HCT116 (cell line): Measurements from ENCODE around the gene CLDN3. TPM values are rescaled to one million over a fixed set of nuclear protein-coding genes. Genes with fewer than 3 reads are reported as not detected.

Experiments
- ATAC-seq: fragments of 200-7000 bp; cut with Tn5 transposase; 2 replicates; pipeline ENCODE4 v1.9.1; 2020; ENCODE audit warnings: mild to moderate bottlenecking, moderate library complexity
- BruUV-seq: library from RNA; stranded (reverse); fragments of 400-500 nt; replicated peaks from 2 replicates; lab custom pipeline; 2021; lab: Mats Ljungman, UMichigan
- CTCF ChIA-PET: fragments of 300-600 bp; sonication (Branson Sonifier 250); formaldehyde crosslinking; loops from one replicate; lab custom pipeline; 2021; ENCODE audit warnings: antibody characterized with exemption; lab: Charles Lee
- POLR2A ChIA-PET: fragments of 300-600, 350-600 bp; sonication (Branson Sonifier 250); formaldehyde crosslinking; loops from one replicate; lab custom pipeline; 2021; ENCODE audit warnings: antibody characterized with exemption; lab: Charles Lee
- RAD21 ChIA-PET, 2 experiments: fragments of 300-600 bp; sonication (Branson Sonifier 250); formaldehyde crosslinking; loops; one replicate each; lab custom pipeline; 2023; ENCODE audit warnings: low total read pairs in 2 of 2; ENCODE audit not compliant: uncharacterized antibody in 2 of 2, unreplicated experiment in 2 of 2, low non-redundant PET in 1 of 2; lab: Charles Lee
- DNase-seq: peaks from one replicate; pipeline ENCODE4 v3.0.0-alpha.2; 2010; ENCODE audit warnings: low read depth, low spot score
- H2AFZ ChIP-seq: fragments of 200-600 bp; shearing (Covaris generic), sonication (generic); 2 replicates; pipeline ENCODE4 v1.6.1; 2017; ENCODE audit warnings: low read depth, mixed run types, mixed read lengths, antibody characterized with exemption, low read length; ENCODE audit not compliant: poor library complexity, severe bottlenecking
- H3K27ac ChIP-seq: 2 replicates; pipeline ENCODE4 v1.5.1; 2012; ENCODE audit warnings: low read depth, low read length
- H3K27me3 ChIP-seq: fragments of 200-600 bp; sonication (generic); 2 replicates; pipeline ENCODE4 v1.6.1; 2016; ENCODE audit warnings: mixed run types, low read length, mixed read lengths; ENCODE audit not compliant: insufficient read depth
- H3K36me3 ChIP-seq, 2 experiments: fragments of 200-500 bp in 1 of 2; fragments of 200-600 bp in 1 of 2; sonication (Bioruptor generic) in 1 of 2; sonication (generic) in 1 of 2; 2 replicates each; pipeline versions ENCODE4 v1.5.1 to v1.6.1; 2014 to 2016; ENCODE audit warnings: low read length in 2 of 2, inconsistent platforms in 1 of 2, mixed read lengths in 1 of 2, mixed run types in 1 of 2; ENCODE audit not compliant: insufficient read depth in 2 of 2, control insufficient read depth in 1 of 2
- H3K4me1 ChIP-seq, 2 experiments: fragments of 200-600 bp in 1 of 2; sonication (generic) in 1 of 2; 2 replicates each; pipeline versions ENCODE4 v1.5.1 to v1.6.1; 2012 to 2017; ENCODE audit warnings: low read length in 2 of 2, inconsistent platforms in 1 of 2, mild to moderate bottlenecking in 1 of 2, mixed read lengths in 1 of 2, mixed run types in 1 of 2, moderate library complexity in 1 of 2; ENCODE audit not compliant: insufficient read depth in 2 of 2, control insufficient read depth in 1 of 2
- H3K4me2 ChIP-seq: fragments of 200-600 bp; sonication (generic); 2 replicates; pipeline ENCODE4 v1.6.1; 2017; ENCODE audit warnings: mixed run types, low read length, mixed read lengths
- H3K4me3 ChIP-seq, 2 experiments: fragments of 200-600 bp in 1 of 2; sonication (generic) in 1 of 2; replicated peaks in 1 of 2; 2 replicates each; pipeline ENCODE4 v1.5.1; 2011 to 2016; ENCODE audit warnings: low read length in 2 of 2, control low read depth in 1 of 2, low read depth in 1 of 2, mild to moderate bottlenecking in 1 of 2, mixed read lengths in 1 of 2, mixed run types in 1 of 2
- H3K79me2 ChIP-seq: fragments of 200-600 bp; sonication (generic); 2 replicates; pipeline ENCODE4 v1.6.1; 2017; ENCODE audit warnings: mild to moderate bottlenecking, mixed run types, low read length, moderate library complexity, mixed read lengths; ENCODE audit not compliant: insufficient read depth
- H3K9ac ChIP-seq: fragments of 200-600 bp; sonication (generic); 2 replicates; pipeline ENCODE4 v1.6.1; 2016; ENCODE audit warnings: low read length, mixed read lengths
- H3K9me2 ChIP-seq: fragments of 200-600 bp; sonication (generic), shearing (Covaris generic); 2 replicates; pipeline ENCODE4 v1.6.1; 2017; ENCODE audit warnings: mixed run types, mild to moderate bottlenecking, moderate library complexity; ENCODE audit not compliant: insufficient read depth
- H3K9me3 ChIP-seq, 2 experiments: fragments of 200-500 bp in 1 of 2; fragments of 200-600 bp in 1 of 2; sonication (Bioruptor generic) in 1 of 2; sonication (generic) in 1 of 2; 2 replicates each; pipeline ENCODE4 v1.6.1; 2014 to 2017; ENCODE audit warnings: low read length in 2 of 2, mixed read lengths in 2 of 2, inconsistent platforms in 1 of 2, low read depth in 1 of 2, mild to moderate bottlenecking in 1 of 2, mixed run types in 1 of 2, moderate library complexity in 1 of 2; ENCODE audit not compliant: control insufficient read depth in 1 of 2, insufficient read depth in 1 of 2
- H4K20me1 ChIP-seq: fragments of 200-600 bp; sonication (generic), shearing (Covaris generic); 2 replicates; pipeline ENCODE4 v1.6.1; 2017; ENCODE audit warnings: mixed run types, mild to moderate bottlenecking, moderate library complexity; ENCODE audit not compliant: insufficient read depth
- ATF3 ChIP-seq: IDR thresholded peaks from 2 replicates; pipeline ENCODE4 v1.6.1; 2012
- CBX3 ChIP-seq: IDR thresholded peaks from 2 replicates; pipeline ENCODE4 v1.6.1; 2012; ENCODE audit warnings: low read depth
- CEBPB ChIP-seq: IDR thresholded peaks from 2 replicates; pipeline ENCODE4 v1.6.1; 2012; ENCODE audit warnings: low read depth
- CTCF ChIP-seq, 3 experiments: fragments of 200-600 bp in 1 of 3; sonication (generic) in 1 of 3; IDR thresholded peaks in 2 of 3; conservative IDR thresholded peaks in 1 of 3; 2 replicates each; pipeline ENCODE4 v1.5.1; 2012 to 2017; ENCODE audit warnings: low read depth in 2 of 3, low read length in 2 of 3, antibody characterized with exemption in 1 of 3, borderline replicate concordance in 1 of 3, control low read depth in 1 of 3, mild to moderate bottlenecking in 1 of 3, mixed read lengths in 1 of 3, mixed run types in 1 of 3, moderate library complexity in 1 of 3; ENCODE audit not compliant: insufficient read depth in 1 of 3
- EGR1 ChIP-seq: IDR thresholded peaks from 2 replicates; pipeline ENCODE4 v1.6.1; 2012; ENCODE audit warnings: low read depth
- ELF1 ChIP-seq: IDR thresholded peaks from 2 replicates; pipeline ENCODE4 v1.6.1; 2012; ENCODE audit warnings: low read depth, borderline replicate concordance
- EZH2 ChIP-seq: fragments of 200-600 bp; sonication (generic); IDR thresholded peaks from 2 replicates; pipeline ENCODE4 v1.6.1; 2017; ENCODE audit warnings: antibody characterized with exemption, mixed run types
- EZH2phosphoT487 ChIP-seq: fragments of 200-600 bp; IDR thresholded peaks from 2 replicates; pipeline ENCODE4 v1.6.1; 2018; ENCODE audit warnings: antibody characterized with exemption, borderline replicate concordance
- FOSL1 ChIP-seq: IDR thresholded peaks from 2 replicates; pipeline ENCODE4 v1.6.1; 2012; ENCODE audit warnings: low read depth
- JUND ChIP-seq: IDR thresholded peaks from 2 replicates; pipeline ENCODE4 v1.6.1; 2012
- POLR2AphosphoS5 ChIP-seq: IDR thresholded peaks from 2 replicates; pipeline ENCODE4 v1.6.1; 2011; ENCODE audit warnings: mild to moderate bottlenecking, low read depth, low read length, moderate library complexity
- RAD21 ChIP-seq: IDR thresholded peaks from 2 replicates; pipeline ENCODE4 v1.6.1; 2012; ENCODE audit warnings: low read depth, mild to moderate bottlenecking
- SIN3A ChIP-seq: IDR thresholded peaks from 2 replicates; pipeline ENCODE4 v1.6.1; 2012; ENCODE audit warnings: low read depth
- SP1 ChIP-seq: IDR thresholded peaks from 2 replicates; pipeline ENCODE4 v1.6.1; 2012; ENCODE audit warnings: low read depth
- ZBTB33 ChIP-seq: IDR thresholded peaks from 2 replicates; pipeline ENCODE4 v1.6.1; 2011; ENCODE audit warnings: mild to moderate bottlenecking, low read length, moderate library complexity; ENCODE audit not compliant: insufficient replicate concordance; ENCODE audit errors: extremely low read depth
- ZNF274 ChIP-seq: fragments of 200-500 bp; sonication (Bioruptor generic); IDR thresholded peaks from 2 replicates; pipeline ENCODE4 v1.6.1; 2014; ENCODE audit warnings: mild to moderate bottlenecking, low read depth, low read length, inconsistent platforms
- intact Hi-C: fragments of 100-400 bp; cut with micrococcal nuclease; formaldehyde crosslinking; loops from 2 replicates; pipeline ENCODE4 v1.10.0; 2022
- total RNA-seq: library from RNA; stranded (reverse); gene quantifications from one replicate; pipeline ENCODE4 v1.2.1, GENCODE V29; 2021; ENCODE audit not compliant: unreplicated experiment

Gene CLDN3
- total RNA-seq, 1 experiment from 2014 or later: 19.2 TPM

- peaks cover 8% of the 10 kb centered on the region; the same call in 1 of the 2 replicates for H4K20me1 ChIP-seq
- RAD21 ChIA-PET: no interaction called here
- peak overlapping the region; percentile 95; the same call in 1 of the 2 replicates for H3K9ac ChIP-seq
- no peak for TF ChIP-seq FOSL1
- no peak for TF ChIP-seq ATF3
- TF ChIP-seq CEBPB: no peak
- TF ChIP-seq EZH2: no peak
- TF ChIP-seq CTCF (IDR thresholded peaks at IDR 0.05 in 2 of 3, conservative IDR thresholded peaks at IDR 0.05 in 1 of 3; ENCODE audit: borderline replicate concordance in 1 of 3, insufficient read depth in 1 of 3, low read depth in 2 of 3, low read length in 2 of 3): no peak
- TF ChIP-seq SP1: no peak
- TF ChIP-seq POLR2AphosphoS5: no peak
- TF ChIP-seq SIN3A: no peak
- no peak for TF ChIP-seq ZNF274
- TF ChIP-seq RAD21: no peak
- no peak for TF ChIP-seq EZH2phosphoT487
- no peak for TF ChIP-seq CBX3
- TF ChIP-seq ELF1: no peak
- no peak for TF ChIP-seq EGR1
- no peak for TF ChIP-seq ZBTB33
- no peak for TF ChIP-seq JUND
- peaks cover 7 to 22% of the 10 kb centered on the region in 2 experiments; a peak in 1 of 4 replicates for H3K36me3 ChIP-seq
- no peak overlapping the region for H2AFZ ChIP-seq
- H3K9me2 ChIP-seq: no peaks in the 10 kb centered on the region
- peak overlapping the region; percentile 95 for H3K4me2 ChIP-seq
- H3K27me3 ChIP-seq: no peaks in the 10 kb centered on the region
- H3K4me1 ChIP-seq: peaks cover 36 to 64% of the 10 kb centered on the region in 2 experiments
- H3K4me3 ChIP-seq: no peak overlapping the region
- DNase-seq: no peak
- no peak for ATAC-seq
- BruUV-seq: no TSS peak
- H3K9me3 ChIP-seq: no peaks in the 10 kb centered on the region
- intact Hi-C loops: loop anchor here (10.0 kb wide), 1 partner anchor 412 kb away; the partner anchor contains the start of genes FKBP6 and TRIM50
- CTCF ChIA-PET: interaction anchor here (1.8 kb wide), 1 partner anchor 11 kb away, joined by 6 read pairs; no protein-coding TSS in a partner anchor
- POLR2A ChIA-PET: no interaction called here
- H3K27ac ChIP-seq: peak overlapping the region; percentile 95; the same call in 1 of the 2 replicates
- peaks cover 32% of the 10 kb centered on the region for H3K79me2 ChIP-seq
Measured at GRCh38 chr7:73736885-73737284, 33.2 kb downstream of the CLDN3 start.
